Measurements from ENCODE around the gene GLS.

DNA sequence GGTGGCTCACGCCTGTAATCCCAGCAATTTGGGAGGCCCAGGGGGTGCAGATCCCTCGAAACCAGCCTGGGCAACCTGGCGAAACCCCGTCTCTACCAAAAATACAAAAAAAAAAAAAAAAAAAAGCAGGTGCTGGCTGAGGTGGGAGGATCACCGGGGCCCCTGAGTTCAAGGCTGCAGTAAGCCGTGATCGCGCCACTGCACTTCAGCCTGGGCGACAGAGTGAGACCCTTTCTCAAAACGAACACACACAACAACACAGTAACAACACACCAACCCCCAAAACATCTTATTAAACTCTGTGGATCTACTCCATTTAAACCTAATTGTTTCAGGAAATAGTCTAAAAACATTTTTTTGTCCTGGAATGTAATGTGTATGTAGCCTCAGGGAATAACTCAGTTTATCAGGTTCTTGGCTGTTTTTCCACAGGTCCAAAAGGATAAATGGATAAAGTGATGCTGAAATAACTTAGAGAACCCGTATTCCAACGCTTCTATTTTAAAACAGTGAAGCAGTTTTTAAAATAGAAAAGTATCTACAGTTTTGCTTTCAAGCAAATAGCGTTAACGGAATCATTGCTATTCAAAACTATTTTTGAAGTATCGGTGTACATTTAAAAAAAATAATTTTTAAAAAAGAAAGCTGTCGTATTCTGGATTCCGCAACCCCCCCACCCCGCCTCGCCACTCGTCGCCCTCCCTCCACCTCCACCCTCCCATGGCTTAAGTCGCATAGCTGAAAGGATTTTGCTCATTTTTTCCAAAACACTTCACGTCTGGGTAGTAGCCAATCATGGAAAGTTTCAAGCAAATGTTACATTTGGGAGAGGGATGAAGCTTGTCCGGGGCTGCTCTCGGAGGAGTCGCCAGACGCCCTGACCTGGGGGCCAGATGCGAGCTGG, 895 bp upstream of the GLS start:
- TF ChIP-seq, protein P1, sequence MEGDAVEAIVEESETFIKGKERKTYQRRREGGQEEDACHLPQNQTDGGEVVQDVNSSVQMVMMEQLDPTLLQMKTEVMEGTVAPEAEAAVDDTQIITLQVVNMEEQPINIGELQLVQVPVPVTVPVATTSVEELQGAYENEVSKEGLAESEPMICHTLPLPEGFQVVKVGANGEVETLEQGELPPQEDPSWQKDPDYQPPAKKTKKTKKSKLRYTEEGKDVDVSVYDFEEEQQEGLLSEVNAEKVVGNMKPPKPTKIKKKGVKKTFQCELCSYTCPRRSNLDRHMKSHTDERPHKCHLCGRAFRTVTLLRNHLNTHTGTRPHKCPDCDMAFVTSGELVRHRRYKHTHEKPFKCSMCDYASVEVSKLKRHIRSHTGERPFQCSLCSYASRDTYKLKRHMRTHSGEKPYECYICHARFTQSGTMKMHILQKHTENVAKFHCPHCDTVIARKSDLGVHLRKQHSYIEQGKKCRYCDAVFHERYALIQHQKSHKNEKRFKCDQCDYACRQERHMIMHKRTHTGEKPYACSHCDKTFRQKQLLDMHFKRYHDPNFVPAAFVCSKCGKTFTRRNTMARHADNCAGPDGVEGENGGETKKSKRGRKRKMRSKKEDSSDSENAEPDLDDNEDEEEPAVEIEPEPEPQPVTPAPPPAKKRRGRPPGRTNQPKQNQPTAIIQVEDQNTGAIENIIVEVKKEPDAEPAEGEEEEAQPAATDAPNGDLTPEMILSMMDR (conservative IDR thresholded peaks at IDR 0.05 in 1 of 2, IDR thresholded peaks at IDR 0.05 in 1 of 2; ENCODE audit: extremely low read depth in 1 of 2, insufficient read depth in 1 of 2, low read depth in 1 of 2, low read length in 2 of 2) = no peak
- TF ChIP-seq EZH2 (IDR thresholded peaks at IDR 0.05; ENCODE audit: borderline replicate concordance, low read length) = no peak
